HG03354 (cell line): ENCODE measurements around the gene CD36.
"Not testable (repeated sequence)": the region's sequence is repeated elsewhere in the genome, so short reads cannot be mapped to it uniquely, and the experiment has no call there.

Experiments used
- ATAC-seq: cut with Tn5 transposase; IDR thresholded peaks from one replicate; pipeline ENCODE4 v1.9.1; 2021; ENCODE audit warnings: mild to moderate bottlenecking; ENCODE audit not compliant: unreplicated experiment, poor library complexity, severe bottlenecking

The CD36 gene

DNA sequence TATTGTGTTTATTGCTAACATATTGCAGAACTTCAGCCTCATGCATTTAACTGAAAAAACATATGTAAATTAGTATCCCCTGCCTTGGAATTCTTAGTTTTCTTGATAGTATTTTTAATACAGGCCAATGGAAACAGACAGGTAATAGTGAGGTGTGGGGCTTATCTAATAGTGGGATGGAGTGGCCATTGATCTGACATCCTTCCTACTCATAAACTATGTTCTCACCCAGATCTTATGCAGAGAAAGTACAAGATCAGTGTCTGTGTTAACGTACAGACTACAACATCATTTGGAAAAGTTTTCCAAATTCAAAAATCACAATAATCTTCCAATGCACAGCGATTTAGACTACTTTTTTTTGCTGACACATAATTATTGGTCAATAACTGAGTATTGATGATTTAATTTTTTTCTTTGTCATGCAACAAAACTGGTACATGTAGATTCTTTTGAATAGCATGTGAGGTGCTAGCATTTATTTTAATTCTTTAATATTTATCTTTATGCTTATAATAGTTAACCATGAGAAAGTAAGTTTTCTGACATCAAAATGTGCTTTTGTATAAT, 9.7 kb downstream of the CD36 start:
- no peak for ATAC-seq

DNA sequence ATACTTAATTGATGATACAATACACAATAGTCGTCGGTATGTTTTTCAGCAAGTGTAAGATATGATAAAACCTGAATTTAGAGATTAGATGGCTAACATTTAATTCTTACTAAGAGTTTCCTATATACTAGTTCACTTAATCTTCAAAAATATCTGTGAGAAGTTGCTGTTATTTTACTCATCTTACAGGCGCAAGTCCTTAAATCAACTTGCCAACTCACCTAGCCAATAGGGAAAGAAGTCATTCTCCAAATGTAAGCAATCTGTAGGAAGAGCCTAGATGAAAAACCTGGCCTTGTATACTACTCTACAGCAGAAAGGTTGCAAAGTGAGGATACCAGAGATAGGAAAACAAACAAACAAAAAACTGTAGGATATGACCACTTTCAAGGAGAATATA, 10.6 kb downstream of the CD36 start:
- ATAC-seq = no peak

DNA sequence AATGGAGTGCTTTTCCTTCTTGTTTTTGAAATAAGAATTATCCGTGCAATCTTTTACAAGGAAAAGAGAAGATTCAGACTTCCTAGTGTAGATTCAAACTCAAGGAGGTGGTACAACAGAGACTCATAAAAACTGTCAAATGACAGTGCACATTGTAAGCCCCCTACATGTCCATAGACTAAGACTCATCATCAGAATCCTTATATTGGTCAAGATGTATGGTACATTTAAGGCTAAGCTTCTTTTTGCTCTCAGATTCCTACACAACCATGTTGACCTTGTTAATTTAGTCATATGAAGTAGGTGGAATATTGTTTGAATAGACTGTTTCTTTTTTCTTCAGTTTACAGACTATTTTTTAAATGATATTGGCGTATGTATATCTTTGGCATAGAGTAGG, 11.6 kb downstream of the CD36 start:
- no peak for ATAC-seq

DNA sequence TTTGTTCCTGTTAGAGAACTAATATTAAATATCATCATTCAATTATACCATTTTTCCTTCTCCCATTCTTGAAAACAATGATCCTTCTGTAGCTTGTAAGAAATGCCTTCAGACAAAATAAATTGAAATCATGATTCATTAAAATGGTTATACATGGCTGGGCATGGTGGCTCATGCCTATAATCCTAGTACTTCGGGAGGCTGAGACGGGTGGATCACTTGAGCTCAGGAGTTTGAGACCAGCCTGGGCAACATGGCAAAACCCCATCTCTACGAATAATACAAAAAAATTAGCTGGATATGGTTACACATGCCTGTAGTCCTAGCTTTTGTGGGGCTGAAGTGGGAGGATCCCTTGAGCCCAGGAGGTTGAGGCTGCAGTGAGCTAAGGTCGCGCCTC, 13.0 kb downstream of the CD36 start:
- no peak for ATAC-seq

DNA sequence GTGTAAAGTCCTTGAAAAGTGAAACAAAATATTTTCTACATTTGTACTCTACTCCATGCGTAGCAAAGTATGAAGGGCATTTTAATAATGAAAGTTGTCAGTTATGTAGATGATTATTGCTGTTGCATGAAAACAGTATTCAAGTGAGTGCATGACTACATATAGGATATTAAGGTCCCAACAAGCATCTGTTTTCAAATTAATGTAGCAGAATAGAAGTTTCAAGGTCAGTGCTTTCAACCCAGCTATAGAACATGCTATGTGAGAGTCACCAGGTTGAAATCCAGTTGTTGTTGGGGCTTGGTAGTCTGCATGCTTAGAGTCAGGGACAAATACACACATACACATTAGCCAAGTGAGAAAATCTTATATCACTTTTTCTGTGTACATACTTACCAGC, 14.8 kb downstream of the CD36 start:
- no peak for ATAC-seq

DNA sequence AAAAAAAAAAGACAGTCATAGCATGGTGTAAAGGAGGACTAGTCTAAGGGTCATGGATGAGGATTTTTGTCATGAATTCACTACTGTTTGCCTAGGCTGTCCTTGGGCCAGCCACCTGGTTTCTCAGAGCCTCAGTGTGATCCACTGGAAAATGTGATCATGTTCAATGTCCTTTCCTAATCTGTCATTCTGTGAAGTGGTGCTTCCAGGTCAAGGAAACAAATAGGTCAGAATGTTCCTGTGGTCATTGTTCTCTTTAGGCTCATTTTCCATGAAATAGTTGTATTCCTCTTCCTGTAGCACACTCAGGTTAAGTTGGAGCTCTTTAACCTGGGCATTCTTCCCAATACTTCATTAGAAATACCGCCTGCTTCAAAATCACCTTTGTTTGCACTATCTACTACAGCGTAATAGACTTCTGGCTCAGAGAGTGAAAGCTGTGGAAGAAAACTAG, 16.5 kb downstream of the CD36 start:
- no peak for ATAC-seq

DNA sequence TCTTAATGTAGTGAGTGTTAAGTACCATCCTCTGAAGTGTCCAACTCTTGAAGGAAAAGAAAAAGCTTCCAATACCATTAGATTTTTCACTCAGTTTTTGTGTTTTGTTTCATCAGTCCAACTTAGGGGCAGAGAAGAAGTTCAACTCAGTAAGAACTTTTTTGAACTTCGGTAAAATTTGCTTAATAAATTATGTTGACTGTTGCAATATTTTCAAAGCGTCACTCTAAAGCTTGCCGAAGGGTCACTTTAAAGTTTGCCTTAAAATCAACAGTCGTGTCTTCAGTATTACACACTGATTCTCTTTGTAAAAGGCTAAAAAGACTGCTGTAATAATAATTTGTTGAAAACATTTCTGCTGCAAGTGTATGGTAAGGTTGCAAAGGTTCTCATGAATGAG, 17.6 kb downstream of the CD36 start:
- ATAC-seq = no peak

DNA sequence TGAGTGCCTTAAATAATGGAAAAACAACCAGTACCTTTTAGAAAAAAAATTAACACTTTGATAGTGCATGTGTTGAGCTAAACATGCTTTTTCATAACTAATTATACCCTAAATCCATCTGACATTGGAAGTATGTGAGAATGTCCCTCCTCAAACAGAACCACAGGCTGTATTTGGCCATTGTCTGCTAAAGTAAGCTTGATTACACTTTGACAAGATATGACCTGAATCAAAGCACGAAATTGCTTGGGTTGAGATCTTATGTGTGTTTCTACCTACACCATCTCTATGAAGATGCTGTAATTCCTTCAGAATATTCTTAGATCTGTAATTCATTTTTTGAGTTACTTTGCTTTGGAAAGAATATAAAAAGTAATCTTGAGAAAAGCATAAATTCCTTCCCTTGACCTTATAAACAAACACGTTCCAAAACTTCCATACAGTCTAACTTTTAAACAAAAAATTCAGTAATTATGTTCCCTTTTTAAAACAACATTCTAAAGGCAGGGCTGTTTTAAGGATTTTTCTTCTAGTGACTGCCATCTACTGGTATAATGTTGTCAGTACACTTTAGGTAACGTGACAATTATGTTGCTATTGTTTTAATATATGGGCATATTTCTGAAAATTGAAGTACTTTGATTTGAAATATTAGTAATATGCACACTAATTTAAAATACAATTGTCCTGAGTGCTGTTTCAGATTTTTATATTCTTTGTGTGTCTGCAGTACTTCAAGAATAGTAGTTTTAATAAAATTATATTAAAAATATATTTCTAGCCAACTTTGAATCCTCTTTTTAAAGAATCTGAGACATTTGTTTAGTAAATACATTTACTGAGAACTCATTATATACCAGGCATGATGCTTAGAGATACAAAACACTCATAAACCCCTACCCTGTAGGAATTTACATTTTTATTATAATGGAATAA, 20.9 kb downstream of the CD36 start:
- peak; percentile 73 for ATAC-seq

DNA sequence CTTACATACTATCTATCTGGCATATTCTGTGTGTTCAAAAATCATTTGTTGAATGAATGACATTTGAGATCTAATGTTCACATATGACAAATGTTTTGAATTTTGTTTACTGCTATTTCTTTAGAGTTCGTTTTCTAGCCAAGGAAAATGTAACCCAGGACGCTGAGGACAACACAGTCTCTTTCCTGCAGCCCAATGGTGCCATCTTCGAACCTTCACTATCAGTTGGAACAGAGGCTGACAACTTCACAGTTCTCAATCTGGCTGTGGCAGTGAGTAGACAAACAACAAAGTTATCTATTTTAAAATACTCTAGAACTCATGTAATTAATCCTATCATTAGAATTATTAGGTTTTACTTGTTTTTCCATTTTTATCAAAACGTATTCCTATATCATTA, 22.5 kb downstream of the CD36 start:
- no peak for ATAC-seq

DNA sequence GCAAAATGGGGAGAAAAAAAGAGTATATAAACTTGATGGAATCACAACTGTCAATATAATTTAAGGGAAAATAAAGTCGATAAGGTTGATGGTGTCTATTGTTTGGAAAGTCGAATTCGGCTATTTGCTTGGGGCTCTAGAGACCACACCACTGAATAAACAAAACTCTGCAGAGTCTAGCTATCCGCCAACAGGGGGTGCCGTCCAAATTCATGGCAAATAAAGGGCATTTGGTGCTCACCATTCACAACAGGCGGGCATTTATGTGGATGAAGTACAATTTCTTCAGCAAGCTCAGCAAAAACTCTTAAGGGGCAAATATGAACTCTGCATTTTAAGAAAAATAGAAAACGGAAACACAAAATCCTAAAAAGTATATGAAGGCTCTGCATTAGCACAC, 23.3 kb downstream of the CD36 start:
- ATAC-seq = no peak

DNA sequence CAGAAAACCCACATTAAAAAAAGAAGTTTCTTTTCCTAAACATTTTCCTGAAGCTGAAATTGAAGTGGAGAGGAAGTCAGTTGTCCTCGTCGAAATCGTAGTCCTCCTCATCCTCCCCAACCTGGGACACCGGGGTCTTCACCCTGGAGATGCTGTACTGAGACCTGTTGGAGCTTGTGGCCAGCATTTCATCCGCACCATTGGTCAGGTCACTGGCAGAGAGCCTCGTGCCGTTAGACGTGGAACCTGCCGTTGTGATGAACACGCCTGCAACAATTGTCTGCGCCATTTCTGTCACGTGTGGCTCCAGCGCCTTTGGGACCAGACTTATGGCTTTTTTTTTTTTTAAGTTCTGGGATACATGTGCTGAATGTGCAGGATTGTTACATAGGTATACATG, 23.8 kb downstream of the CD36 start:
- no peak for ATAC-seq

DNA sequence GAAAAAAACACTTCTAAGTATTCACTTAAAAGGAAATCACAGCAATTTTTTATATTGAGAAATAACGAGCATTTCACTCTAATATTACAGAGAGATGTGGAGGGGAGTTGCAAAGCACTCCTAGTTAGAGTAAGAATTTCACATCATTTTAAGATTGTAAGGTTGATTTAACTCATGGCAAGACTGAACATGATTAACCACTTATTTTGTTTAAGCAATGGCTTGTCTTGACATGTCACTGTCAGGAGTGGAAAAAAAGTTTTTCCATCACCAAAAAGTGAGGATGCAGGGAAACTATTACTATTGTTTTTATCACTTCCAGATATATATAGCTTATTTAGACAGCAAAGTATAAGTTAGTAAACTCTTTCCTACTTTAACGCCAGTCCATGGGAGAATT, 27.1 kb downstream of the CD36 start:
- ATAC-seq = no peak

DNA sequence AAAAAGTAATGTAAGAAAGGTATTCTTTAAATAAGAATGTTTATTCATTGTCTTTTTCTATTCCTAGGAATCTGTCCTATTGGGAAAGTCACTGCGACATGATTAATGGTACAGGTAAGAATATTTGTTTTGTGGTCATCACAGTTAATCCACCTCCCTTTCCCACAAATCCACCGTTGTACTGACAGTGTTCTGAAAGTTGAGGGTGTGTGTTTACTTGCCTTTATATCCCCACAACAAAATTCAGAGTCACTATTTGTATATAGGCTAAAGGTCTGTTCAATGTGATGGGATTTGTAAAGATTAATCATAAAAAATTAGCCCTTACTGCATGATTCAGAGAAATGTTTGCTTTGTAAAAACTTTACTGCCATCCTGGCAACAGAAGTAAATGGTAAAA, 27.9 kb downstream of the CD36 start:
- ATAC-seq = no peak

DNA sequence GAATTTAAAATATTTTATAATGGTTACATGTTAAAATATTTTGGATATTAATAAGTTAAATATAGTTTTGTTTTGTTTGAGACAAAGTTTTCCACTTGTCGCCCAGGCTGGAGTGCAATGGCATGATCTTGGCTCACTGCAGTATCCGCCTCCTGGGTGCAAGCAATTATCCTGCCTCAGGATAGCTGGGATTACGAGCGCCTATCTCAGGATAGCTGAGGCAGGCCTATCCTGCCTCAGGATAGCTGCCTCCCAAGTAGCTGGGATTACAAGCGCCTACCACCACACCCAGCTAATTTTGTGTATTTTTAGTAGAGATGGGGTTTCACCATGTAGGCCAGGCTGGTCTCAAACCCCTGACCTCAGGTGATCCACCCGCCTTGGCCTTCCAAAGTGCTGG, 30.9 kb downstream of the CD36 start:
- not testable (repeated sequence) for ATAC-seq

DNA sequence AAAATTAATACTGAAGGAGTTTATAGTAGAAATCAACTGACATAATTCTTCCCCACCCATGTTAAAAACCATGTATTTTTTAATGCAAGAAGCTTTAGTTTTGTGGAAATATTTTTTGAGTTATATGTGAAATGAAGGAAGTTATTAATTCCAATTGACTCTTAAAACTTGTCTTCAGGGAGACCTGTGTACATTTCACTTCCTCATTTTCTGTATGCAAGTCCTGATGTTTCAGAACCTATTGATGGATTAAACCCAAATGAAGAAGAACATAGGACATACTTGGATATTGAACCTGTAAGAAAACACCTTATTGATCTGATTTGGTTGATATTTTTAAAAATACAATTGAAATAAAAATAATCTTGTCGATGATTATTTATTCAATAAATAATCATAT, 33.3 kb downstream of the CD36 start:
- no peak for ATAC-seq

DNA sequence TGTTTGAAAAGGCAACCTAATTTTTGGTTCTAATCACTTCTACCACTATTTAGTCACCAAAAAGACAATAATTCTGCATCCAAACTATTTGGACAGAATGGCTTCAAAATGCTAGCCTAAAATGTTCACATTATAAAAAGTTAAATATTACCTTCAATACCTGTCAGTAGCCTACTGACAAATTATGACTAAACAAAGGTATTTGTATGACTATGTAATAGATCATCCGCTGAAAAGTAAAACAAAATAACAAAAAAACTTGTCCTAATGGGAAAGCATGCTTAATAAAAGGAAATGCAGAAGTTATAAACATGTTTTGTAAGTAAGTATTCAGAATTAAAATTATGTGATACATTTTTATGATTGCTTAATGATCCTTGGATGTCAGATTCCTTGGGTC, 36.6 kb downstream of the CD36 start:
- no peak for ATAC-seq

DNA sequence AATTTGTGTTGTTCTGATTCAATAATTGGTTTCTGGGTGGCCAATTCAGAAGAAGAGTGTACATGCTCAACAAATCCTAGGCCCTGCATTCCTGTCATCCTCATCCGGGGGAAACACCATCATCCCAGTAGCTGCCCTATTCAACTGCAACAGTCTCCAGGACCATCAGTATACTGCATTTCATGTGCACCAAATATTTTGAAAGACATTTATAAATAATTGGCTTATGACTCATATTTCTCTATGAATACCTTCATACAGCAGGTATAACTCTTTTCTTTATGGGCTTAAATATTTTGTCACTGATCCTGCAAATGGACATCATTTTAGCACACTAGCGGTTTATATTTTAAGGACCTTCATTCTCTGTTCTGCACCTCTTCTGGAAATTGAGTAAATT, 38.0 kb downstream of the CD36 start:
- ATAC-seq = no peak

DNA sequence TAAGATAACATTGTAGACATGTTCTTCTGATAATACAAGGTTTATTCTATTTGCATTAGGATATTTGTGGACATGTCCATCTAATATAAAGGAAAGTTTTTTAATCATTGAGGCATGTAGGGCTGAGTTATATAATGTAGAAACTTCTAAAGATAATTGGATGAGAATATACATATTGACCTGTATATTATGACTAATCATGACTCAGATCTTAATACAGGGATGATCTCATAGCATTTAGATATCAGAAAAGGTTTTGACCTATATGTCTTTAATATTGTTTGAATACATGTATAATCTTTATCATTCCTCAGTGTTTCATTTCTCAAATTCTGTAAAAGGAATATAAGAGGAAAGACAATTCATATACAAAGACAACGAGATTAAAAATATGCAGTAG, 39.2 kb downstream of the CD36 start:
- ATAC-seq = no peak

DNA sequence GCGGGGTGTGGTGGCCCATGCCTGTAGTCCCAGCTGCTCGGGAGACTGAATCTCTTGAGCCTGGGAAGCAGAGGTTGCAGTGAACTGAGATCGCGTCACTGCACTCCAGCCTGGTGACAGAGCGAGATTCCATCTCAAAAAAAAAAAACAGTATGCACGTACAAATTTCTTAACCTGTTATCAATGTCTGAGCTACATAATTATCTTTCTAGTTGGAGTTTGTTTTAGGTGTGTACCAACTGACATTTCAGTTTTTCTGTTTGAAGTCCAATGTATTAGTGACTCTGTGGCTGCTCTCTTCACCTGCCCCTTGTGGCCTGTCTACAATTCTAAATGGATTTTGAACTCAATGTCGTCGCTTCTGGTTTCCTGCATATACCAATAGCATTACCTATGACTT, 40.3 kb downstream of the CD36 start:
- no peak for ATAC-seq

DNA sequence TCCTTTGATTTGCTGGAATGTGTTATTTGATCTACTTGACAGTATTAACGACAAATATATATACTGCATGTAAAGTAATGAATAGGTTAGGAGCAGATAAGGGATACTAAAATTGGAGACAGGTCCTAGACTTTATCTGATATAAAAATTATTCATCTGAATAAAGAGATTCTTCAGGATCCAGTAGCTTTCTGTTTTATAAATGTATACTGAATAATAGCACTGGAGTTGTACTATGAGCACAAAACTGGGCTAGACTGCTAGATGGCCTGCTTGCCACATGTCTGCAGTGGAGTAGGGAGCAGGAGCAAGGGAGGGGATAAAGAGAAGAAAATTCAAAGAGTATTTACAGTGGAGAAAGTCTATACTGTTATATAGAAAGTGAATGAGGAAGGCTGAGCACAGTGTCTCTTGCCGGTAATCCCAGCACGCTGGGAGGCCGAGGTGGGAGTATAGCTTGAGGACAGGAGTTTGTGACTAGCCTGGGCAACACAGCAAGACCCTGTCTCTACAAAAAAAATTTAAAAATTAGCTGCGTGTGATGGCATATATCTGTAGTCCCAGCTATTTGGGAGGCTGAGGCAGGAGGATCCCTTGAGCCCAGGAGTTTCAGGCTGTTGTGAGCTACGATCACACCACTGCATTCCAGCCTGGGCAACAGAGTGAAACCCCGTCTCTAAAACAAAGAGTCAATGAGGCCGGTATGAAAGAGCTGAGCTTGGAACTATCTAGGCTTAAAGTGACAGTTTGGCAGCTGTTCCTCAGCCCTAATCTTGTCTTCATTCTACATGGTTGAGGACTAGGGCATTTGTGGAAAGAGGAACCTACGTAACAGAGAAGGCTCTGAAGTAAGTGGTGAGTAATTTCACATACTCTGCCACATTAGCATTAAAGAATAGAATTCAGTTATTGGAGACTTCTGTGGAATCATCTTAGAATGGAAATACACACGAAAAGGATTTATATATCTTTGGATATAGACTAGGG, 41.8 kb downstream of the CD36 start:
- no peak for ATAC-seq
